Activated CD4-positive, alpha-beta T cell treated with anti-CD3 and anti-CD28 coated beads for 36 hours (primary cell): Measurements from ENCODE around the gene NCOA1. TPM values are rescaled to one million over a fixed set of nuclear protein-coding genes. Genes with fewer than 3 reads are reported as not detected.
"Not testable (repeated sequence)": the region's sequence is repeated elsewhere in the genome, so short reads cannot be mapped to it uniquely, and the experiment has no call there.

Experiments
- ATAC-seq: fragments of 200-7000 bp; cut with Tn5 transposase; one replicate; pipeline ENCODE4 v1.10.0; 2021; ENCODE audit warnings: mild to moderate bottlenecking, moderate library complexity
- CTCF ChIA-PET: fragments of 350-600 bp; sonication (Branson Sonifier 250); formaldehyde crosslinking; loops from one replicate; lab custom pipeline; 2021; ENCODE audit warnings: antibody characterized with exemption; lab: Charles Lee
- POLR2A ChIA-PET: fragments of 350-600 bp; sonication (Branson Sonifier 250); formaldehyde crosslinking; loops from one replicate; lab custom pipeline; 2021; ENCODE audit warnings: antibody characterized with exemption, inconsistent platforms; lab: Charles Lee
- DNase-seq: peaks from one replicate; pipeline ENCODE4 v3.0.0-alpha.2; 2020
- H3K27ac Mint-ChIP-seq: one replicate; pipeline ENCODE4 v1.8.0; 2021; ENCODE audit warnings: mixed read lengths
- H3K27me3 Mint-ChIP-seq: one replicate; pipeline ENCODE4 v1.8.0; 2021; ENCODE audit warnings: mixed read lengths
- H3K36me3 Mint-ChIP-seq: one replicate; pipeline ENCODE4 v1.8.0; 2021; ENCODE audit warnings: low read depth, mixed read lengths
- H3K4me1 Mint-ChIP-seq: one replicate; pipeline ENCODE4 v1.8.0; 2021; ENCODE audit warnings: mixed read lengths
- H3K4me3 Mint-ChIP-seq: one replicate; pipeline ENCODE4 v1.8.0; 2021; ENCODE audit warnings: mild to moderate bottlenecking, moderate library complexity, mixed read lengths
- H3K9me3 Mint-ChIP-seq: one replicate; pipeline ENCODE4 v1.8.0; 2021; ENCODE audit warnings: low read depth, mixed read lengths
- intact Hi-C, 2 experiments: fragments of 100-400 bp; cut with DNase I in 1 of 2; cut with micrococcal nuclease in 1 of 2; formaldehyde crosslinking; loops; one replicate each; pipeline versions ENCODE4 v1.14.2 to v1.15.1; 2022 to 2024; cut with DNase I, micrococcal nuclease
- total RNA-seq, 2 experiments: library from RNA; stranded (reverse); gene quantifications; one replicate each; pipeline ENCODE4 v1.2.3, GENCODE V29; 2021

NCOA1 gene
- total RNA-seq, 2 experiments from 2014 or later = 20.6 to 29.3 TPM

- DNase-seq (no peak), ATAC-seq (peak; percentile 61)
- H3K36me3 Mint-ChIP-seq = no peaks in the 10 kb centered on the region
- peaks cover 58% of the 10 kb centered on the region for H3K4me1 Mint-ChIP-seq
- no peak overlapping the region for H3K27ac Mint-ChIP-seq
- no peak overlapping the region for H3K4me3 Mint-ChIP-seq
- H3K27me3 Mint-ChIP-seq = no peaks in the 10 kb centered on the region
- intact Hi-C loops = no loop called here
- CTCF ChIA-PET = interaction anchor here (0.6 to 1.5 kb wide), 5 partner anchors 9 to 110 kb away, joined by 3 to 4 read pairs (median 3); no protein-coding TSS in a partner anchor
- H3K9me3 Mint-ChIP-seq = no peaks in the 10 kb centered on the region
- POLR2A ChIA-PET = interaction anchor here (0.6 to 1.0 kb wide), 2 partner anchors 24 to 34 kb away, joined by 3 read pairs; no protein-coding TSS in a partner anchor
Observed at GRCh38 chr2:24515831-24516230, 24.8 kb downstream of the NCOA1 start.

GRCh38 chr2:24517247-24517646 lies 26.2 kb downstream of the NCOA1 start:
- H3K27ac Mint-ChIP-seq = no peak overlapping the region
- POLR2A ChIA-PET = no interaction called here

GRCh38 chr2:24520175-24520574 lies 29.1 kb downstream of the NCOA1 start:
- Mint-ChIP-seq H3K36me3 (peaks cover 8% of the 10 kb centered on the region), H3K4me1 (peaks cover 51% of the 10 kb centered on the region), H3K4me3 (no peak overlapping the region), H3K27me3 (no peaks in the 10 kb centered on the region), H3K27ac (no peak overlapping the region), H3K9me3 (peaks cover 10% of the 10 kb centered on the region)
- DNase-seq = no peak
- POLR2A ChIA-PET = no interaction called here
- intact Hi-C loops = loop anchor here in 1 of 2 experiments (1.0 kb wide), 1 partner anchor 11 kb away; no protein-coding TSS in a partner anchor
- ATAC-seq = no peak
- CTCF ChIA-PET = interaction anchor here (0.7 to 1.6 kb wide), 4 partner anchors 10 to 73 kb away, joined by 3 to 7 read pairs (median 4); no protein-coding TSS in a partner anchor

More at GRCh38 chr2:24517247-24517646, 26.2 kb downstream of the NCOA1 start:
- CTCF ChIA-PET = no interaction called here
- Mint-ChIP-seq H3K4me1 (peaks cover 60% of the 10 kb centered on the region), H3K9me3 (peaks cover 7% of the 10 kb centered on the region), H3K36me3 (peaks cover 1% of the 10 kb centered on the region), H3K27me3 (no peaks in the 10 kb centered on the region), H3K4me3 (no peak overlapping the region)
- intact Hi-C loops = no loop called here
- no peak for DNase-seq
- ATAC-seq = no peak

GRCh38 chr2:24521162-24521857 lies 30.3 kb downstream of the NCOA1 start:
- peaks cover 52% of the 10 kb centered on the region for H3K4me1 Mint-ChIP-seq
- peak overlapping the region; percentile 90 for H3K27ac Mint-ChIP-seq
- POLR2A ChIA-PET = interaction anchor here (0.6 to 1.4 kb wide), 2 partner anchors 57 to 252 kb away, joined by 3 to 4 read pairs; no protein-coding TSS in a partner anchor
- H3K27me3 Mint-ChIP-seq = no peaks in the 10 kb centered on the region
- H3K4me3 Mint-ChIP-seq = peak overlapping the region; percentile 51
- intact Hi-C loops = loop anchor here (1.0 kb wide), 2 partner anchors 30 to 56 kb away; partner anchors contain the start of gene NCOA1 (in 1 of the 2)
- peaks cover 10% of the 10 kb centered on the region for H3K9me3 Mint-ChIP-seq
- CTCF ChIA-PET = interaction anchor here (0.6 to 1.6 kb wide), 5 partner anchors 9 to 57 kb away, joined by 3 to 7 read pairs (median 3); no protein-coding TSS in a partner anchor
- no peak for DNase-seq
- H3K36me3 Mint-ChIP-seq = peaks cover 8% of the 10 kb centered on the region
- ATAC-seq = peak; percentile 62

GRCh38 chr2:24521975-24522639 lies 31.1 kb downstream of the NCOA1 start:
- ChIA-PET POLR2A (interaction anchor here (1.4 kb wide), 1 partner anchor 56 kb away, joined by 4 read pairs; no protein-coding TSS in a partner anchor), CTCF (interaction anchor here (0.6 kb wide), 1 partner anchor 37 kb away, joined by 3 read pairs; no protein-coding TSS in a partner anchor)
- Mint-ChIP-seq H3K36me3 (peaks cover 8% of the 10 kb centered on the region), H3K4me1 (peaks cover 48% of the 10 kb centered on the region), H3K27me3 (no peaks in the 10 kb centered on the region), H3K9me3 (peaks cover 10% of the 10 kb centered on the region), H3K4me3 (peak overlapping the region; percentile 51), H3K27ac (peak overlapping the region; percentile 90)
- no peak for DNase-seq
- intact Hi-C loops = loop anchor here (1.0 kb wide), 2 partner anchors 31 to 55 kb away; partner anchors contain the start of gene NCOA1 (in 1 of the 2)
- ATAC-seq = peak; percentile 93

GRCh38 chr2:24527536-24527935 lies 36.5 kb downstream of the NCOA1 start:
- POLR2A ChIA-PET = no interaction called here

GRCh38 chr2:24530796-24531195 lies 39.7 kb downstream of the NCOA1 start:
- ChIA-PET POLR2A (no interaction called here), CTCF (interaction anchor here (1.3 kb wide), 1 partner anchor 10 kb away, joined by 3 read pairs; no protein-coding TSS in a partner anchor)
- H3K27ac Mint-ChIP-seq = no peak overlapping the region
- ATAC-seq (no peak), DNase-seq (no peak)
- intact Hi-C loops = no loop called here
- peaks cover 36% of the 10 kb centered on the region for H3K36me3 Mint-ChIP-seq
- H3K4me3 Mint-ChIP-seq = no peak overlapping the region
- H3K4me1 Mint-ChIP-seq = peaks cover 22% of the 10 kb centered on the region
- H3K9me3 Mint-ChIP-seq = peaks cover 36% of the 10 kb centered on the region
- no peaks in the 10 kb centered on the region for H3K27me3 Mint-ChIP-seq

More at GRCh38 chr2:24527536-24527935, 36.5 kb downstream of the NCOA1 start:
- H3K4me1 Mint-ChIP-seq = peaks cover 20% of the 10 kb centered on the region
- intact Hi-C loops = no loop called here
- no peak for ATAC-seq
- H3K27ac Mint-ChIP-seq = no peak overlapping the region
- H3K4me3 Mint-ChIP-seq = no peak overlapping the region
- peaks cover 16% of the 10 kb centered on the region for H3K9me3 Mint-ChIP-seq
- H3K27me3 Mint-ChIP-seq = no peaks in the 10 kb centered on the region
- DNase-seq = no peak
- H3K36me3 Mint-ChIP-seq = peaks cover 29% of the 10 kb centered on the region
- CTCF ChIA-PET = no interaction called here

- H3K27me3 Mint-ChIP-seq, DNase-seq, POLR2A ChIA-PET, H3K27ac Mint-ChIP-seq, CTCF ChIA-PET, H3K4me3 Mint-ChIP-seq, ATAC-seq, intact Hi-C loops: not testable (repeated sequence)
- Mint-ChIP-seq H3K9me3 (peaks cover 37% of the 10 kb centered on the region), H3K36me3 (peaks cover 40% of the 10 kb centered on the region), H3K4me1 (peaks cover 24% of the 10 kb centered on the region)
Observed at GRCh38 chr2:24531610-24532009, 40.6 kb downstream of the NCOA1 start.

GRCh38 chr2:24532057-24532456 lies 41.0 kb downstream of the NCOA1 start:
- Mint-ChIP-seq H3K4me1 (peaks cover 24% of the 10 kb centered on the region), H3K36me3 (peaks cover 42% of the 10 kb centered on the region), H3K9me3 (peaks cover 37% of the 10 kb centered on the region)
- H3K27ac Mint-ChIP-seq, H3K4me3 Mint-ChIP-seq, DNase-seq, ATAC-seq, POLR2A ChIA-PET, intact Hi-C loops, H3K27me3 Mint-ChIP-seq: not testable (repeated sequence)
- CTCF ChIA-PET = interaction anchor here (1.1 kb wide), 1 partner anchor 11 kb away, joined by 4 read pairs; no protein-coding TSS in a partner anchor

GRCh38 chr2:24533574-24533973 lies 42.5 kb downstream of the NCOA1 start:
- Mint-ChIP-seq H3K9me3 (peaks cover 38% of the 10 kb centered on the region), H3K4me1 (peaks cover 22% of the 10 kb centered on the region), H3K36me3 (peaks cover 41% of the 10 kb centered on the region)
- ATAC-seq, H3K4me3 Mint-ChIP-seq, H3K27ac Mint-ChIP-seq, DNase-seq, intact Hi-C loops, H3K27me3 Mint-ChIP-seq: not testable (repeated sequence)
- ChIA-PET CTCF (interaction anchor here (0.6 to 0.7 kb wide), 2 partner anchors 17 to 695 kb away, joined by 3 to 6 read pairs; no protein-coding TSS in a partner anchor), POLR2A (interaction anchor here (0.7 kb wide), 1 partner anchor 27 kb away, joined by 3 read pairs; no protein-coding TSS in a partner anchor)

- ChIA-PET CTCF (interaction anchor here (1.1 kb wide), 1 partner anchor 34 kb away, joined by 4 read pairs; no protein-coding TSS in a partner anchor), POLR2A (no interaction called here)
- intact Hi-C loops = no loop called here
- peaks cover 40% of the 10 kb centered on the region for H3K9me3 Mint-ChIP-seq
- H3K27ac Mint-ChIP-seq = no peak overlapping the region
- H3K4me1 Mint-ChIP-seq = peaks cover 27% of the 10 kb centered on the region
- no peak overlapping the region for H3K4me3 Mint-ChIP-seq
- H3K27me3 Mint-ChIP-seq = no peaks in the 10 kb centered on the region
- ATAC-seq = no peak
- H3K36me3 Mint-ChIP-seq = peaks cover 43% of the 10 kb centered on the region
- DNase-seq = no peak
Observed at GRCh38 chr2:24538720-24539119, 47.7 kb downstream of the NCOA1 start.
